Endodermal cell (in vitro differentiated cells): Measurements from ENCODE around the gene SEC22A. TPM values are rescaled to one million over a fixed set of nuclear protein-coding genes. Genes with fewer than 3 reads are reported as not detected.

ENCODE experiments used
- DNase-seq: peaks from one replicate; pipeline ENCODE4 v3.0.0-alpha.2; 2017
- H3K27ac ChIP-seq: 2 replicates; pipeline ENCODE4 v1.5.1; 2013; ENCODE audit warnings: mild to moderate bottlenecking, low read depth, low read length, moderate library complexity
- H3K27me3 ChIP-seq: 2 replicates; pipeline ENCODE4 v1.6.1; 2013; ENCODE audit warnings: mild to moderate bottlenecking, low read length, moderate library complexity; ENCODE audit not compliant: insufficient read depth, control insufficient read depth, poor library complexity, severe bottlenecking
- H3K36me3 ChIP-seq: 2 replicates; pipeline ENCODE4 v1.7.0; 2013; ENCODE audit warnings: mild to moderate bottlenecking, low read length, moderate library complexity; ENCODE audit not compliant: control insufficient read depth, insufficient read depth
- H3K4me1 ChIP-seq: one replicate; pipeline ENCODE4 v1.7.0; 2013; ENCODE audit warnings: low read length; ENCODE audit not compliant: control insufficient read depth, insufficient read depth
- H3K4me3 ChIP-seq: 2 replicates; pipeline ENCODE4 v1.5.1; 2013; ENCODE audit warnings: mild to moderate bottlenecking, low read length, moderate library complexity
- H3K9ac ChIP-seq: 2 replicates; pipeline ENCODE4 v1.6.1; 2013; ENCODE audit warnings: mild to moderate bottlenecking, low read length, moderate library complexity; ENCODE audit not compliant: poor library complexity, severe bottlenecking; ENCODE audit errors: extremely low read depth
- H3K9me3 ChIP-seq: 2 replicates; pipeline ENCODE4 v1.6.1; 2013; ENCODE audit warnings: mild to moderate bottlenecking, low read length, moderate library complexity; ENCODE audit not compliant: control insufficient read depth
- H3K27ac Mint-ChIP-seq: 2 replicates; pipeline ENCODE4 v1.8.0; 2020; ENCODE audit warnings: mixed read lengths
- H3K27me3 Mint-ChIP-seq: 2 replicates; pipeline ENCODE4 v1.8.0; 2021; ENCODE audit warnings: mild to moderate bottlenecking, mixed read lengths; ENCODE audit not compliant: insufficient read depth
- H3K36me3 Mint-ChIP-seq: 2 replicates; pipeline ENCODE4 v1.8.0; 2020; ENCODE audit warnings: low read depth, mixed read lengths
- H3K4me1 Mint-ChIP-seq: 2 replicates; pipeline ENCODE4 v1.8.0; 2020; ENCODE audit warnings: mixed read lengths
- H3K4me3 Mint-ChIP-seq: 2 replicates; pipeline ENCODE4 v1.8.0; 2020; ENCODE audit warnings: mild to moderate bottlenecking, moderate library complexity, mixed read lengths
- H3K9me3 Mint-ChIP-seq: 2 replicates; pipeline ENCODE4 v1.8.0; 2020; ENCODE audit warnings: mild to moderate bottlenecking, mixed read lengths
- WGBS, 2 experiments: methylation state at CpG; one replicate each; pipeline versions ENCODE4 v1.1.5 to v1.1.7; 2013; ENCODE audit warnings: missing lambda C conversion rate in 2 of 2, mixed read lengths in 1 of 2; ENCODE audit not compliant: insufficient coverage in 1 of 2, insufficient read length in 1 of 2; 5-methylcytosine and 5-hydroxymethylcytosine counted together
- total RNA-seq, 2 donors: library from RNA; stranded (reverse); fragmentation: NEBNext Ultra II Directional in 1 of 2; extraction: Animal tissue kit (Norgen Biotek cat#: 25700) in 1 of 2; gene quantifications; 2 replicates in 1 of 2; 3 replicates in 1 of 2; pipeline ENCODE4 v1.2.1, GENCODE V29; 2021
- TF ChIP-seq, protein P1 (sequence below): fragments of 200-600 bp; sonication (generic); conservative IDR thresholded peaks from 2 replicates; pipeline ENCODE4 v1.5.0; 2021; ENCODE audit warnings: antibody characterized with exemption, mild to moderate bottlenecking

The SEC22A gene
- total RNA-seq, 2 donors from 2014 or later: 19.5 to 21.8 TPM

DNA sequence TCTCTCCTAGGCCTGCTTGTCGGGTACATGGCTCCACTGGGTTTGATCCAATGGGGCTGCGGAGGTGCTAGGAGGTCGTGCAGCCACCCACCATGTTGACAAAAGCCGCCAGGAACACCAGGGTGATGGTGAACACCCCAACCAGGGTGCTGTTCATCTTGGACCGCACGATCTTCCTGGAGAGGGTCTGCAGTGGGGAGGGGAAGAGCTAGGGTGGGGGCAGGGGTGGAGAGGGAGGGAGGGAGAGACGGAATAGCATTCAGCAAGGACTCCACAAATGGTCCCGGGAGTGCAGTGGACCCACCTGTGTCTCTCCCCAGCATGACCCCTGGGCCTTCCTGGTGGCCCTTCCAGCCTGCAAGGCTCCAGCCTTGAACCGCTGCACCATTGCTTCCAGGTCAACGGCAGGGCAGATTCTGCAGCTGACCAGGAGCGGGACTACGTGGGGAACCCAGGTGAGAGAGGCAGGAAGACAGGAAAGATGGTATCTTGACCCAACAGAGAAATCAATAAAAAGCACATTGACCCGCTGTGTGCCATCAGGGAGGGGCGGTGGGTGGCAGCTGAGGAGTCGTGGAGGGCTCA is 102.3 kb downstream of the SEC22A start:
- no peak for DNase-seq
- no peaks in the 10 kb centered on the region for H3K9me3 ChIP-seq
- H3K4me3 ChIP-seq: no peak overlapping the region
- Mint-ChIP-seq H3K27ac (no peak overlapping the region), H3K4me1 (no peaks in the 10 kb centered on the region), H3K4me3 (no peak overlapping the region), H3K27me3 (no peaks in the 10 kb centered on the region), H3K9me3 (no peaks in the 10 kb centered on the region), H3K36me3 (peaks cover 14% of the 10 kb centered on the region)
- H3K36me3 ChIP-seq: no peaks in the 10 kb centered on the region
- 92 to 93% methylated on average over 13 to 15 of the region's 15 CpGs for WGBS, 2 experiments
- no peaks in the 10 kb centered on the region for H3K4me1 ChIP-seq
- H3K27me3 ChIP-seq: no peaks in the 10 kb centered on the region
- no peak overlapping the region for H3K27ac ChIP-seq
- TF ChIP-seq, protein P1, sequence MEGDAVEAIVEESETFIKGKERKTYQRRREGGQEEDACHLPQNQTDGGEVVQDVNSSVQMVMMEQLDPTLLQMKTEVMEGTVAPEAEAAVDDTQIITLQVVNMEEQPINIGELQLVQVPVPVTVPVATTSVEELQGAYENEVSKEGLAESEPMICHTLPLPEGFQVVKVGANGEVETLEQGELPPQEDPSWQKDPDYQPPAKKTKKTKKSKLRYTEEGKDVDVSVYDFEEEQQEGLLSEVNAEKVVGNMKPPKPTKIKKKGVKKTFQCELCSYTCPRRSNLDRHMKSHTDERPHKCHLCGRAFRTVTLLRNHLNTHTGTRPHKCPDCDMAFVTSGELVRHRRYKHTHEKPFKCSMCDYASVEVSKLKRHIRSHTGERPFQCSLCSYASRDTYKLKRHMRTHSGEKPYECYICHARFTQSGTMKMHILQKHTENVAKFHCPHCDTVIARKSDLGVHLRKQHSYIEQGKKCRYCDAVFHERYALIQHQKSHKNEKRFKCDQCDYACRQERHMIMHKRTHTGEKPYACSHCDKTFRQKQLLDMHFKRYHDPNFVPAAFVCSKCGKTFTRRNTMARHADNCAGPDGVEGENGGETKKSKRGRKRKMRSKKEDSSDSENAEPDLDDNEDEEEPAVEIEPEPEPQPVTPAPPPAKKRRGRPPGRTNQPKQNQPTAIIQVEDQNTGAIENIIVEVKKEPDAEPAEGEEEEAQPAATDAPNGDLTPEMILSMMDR: no peak
- H3K9ac ChIP-seq: no peak overlapping the region

DNA sequence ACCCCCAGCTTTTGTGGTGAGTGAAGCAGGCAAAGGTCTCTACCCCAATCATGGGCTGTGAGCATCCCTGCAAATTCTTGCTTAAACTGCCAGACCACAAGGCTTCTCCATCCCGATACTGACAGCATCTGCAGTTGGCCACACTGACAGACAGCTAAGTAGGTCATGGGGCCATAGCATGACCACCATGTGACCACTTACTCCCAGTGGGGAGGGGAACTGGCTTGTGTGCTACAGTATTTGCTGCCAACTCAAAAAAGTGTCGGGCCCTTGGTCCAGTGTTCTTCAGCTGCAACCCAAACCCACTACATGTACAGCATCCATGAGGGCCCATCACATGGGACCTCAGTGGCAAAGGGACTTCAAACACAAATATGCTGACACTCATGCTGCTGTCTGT is 103.4 kb downstream of the SEC22A start:
- no peak overlapping the region for H3K27ac Mint-ChIP-seq
- Histone ChIP-seq H3K36me3 (no peaks in the 10 kb centered on the region), H3K4me1 (no peaks in the 10 kb centered on the region), H3K9ac (no peak overlapping the region), H3K27ac (no peak overlapping the region), H3K9me3 (no peaks in the 10 kb centered on the region), H3K27me3 (no peaks in the 10 kb centered on the region), H3K4me3 (no peak overlapping the region)
- H3K9me3 Mint-ChIP-seq: no peaks in the 10 kb centered on the region
- TF ChIP-seq, protein P1: no peak
- H3K4me1 Mint-ChIP-seq: no peaks in the 10 kb centered on the region
- H3K4me3 Mint-ChIP-seq: no peak overlapping the region
- DNase-seq: no peak
- 78 to 94% methylated on average over 2 of the region's 2 CpGs for WGBS, 2 experiments
- no peaks in the 10 kb centered on the region for H3K27me3 Mint-ChIP-seq
- H3K36me3 Mint-ChIP-seq: peaks cover 14% of the 10 kb centered on the region

DNA sequence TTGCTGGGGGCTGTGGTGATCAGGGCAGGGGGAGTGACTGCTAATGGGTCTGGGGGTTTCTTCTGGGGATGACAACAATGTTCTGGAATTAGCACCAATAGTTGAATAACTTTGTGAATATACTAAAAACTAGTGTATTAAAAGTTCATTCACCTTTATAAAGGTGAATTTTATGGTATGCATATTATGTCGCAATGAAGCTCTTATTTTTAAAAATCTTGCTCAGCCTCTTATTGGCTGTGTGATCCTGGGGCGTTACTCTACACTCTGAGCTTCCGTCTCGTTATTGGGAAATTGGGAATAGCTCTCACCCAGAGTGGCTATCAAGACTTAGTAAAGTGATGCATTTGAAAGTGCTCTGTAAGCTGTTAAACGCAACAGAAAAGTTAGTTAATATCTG is 105.3 kb downstream of the SEC22A start:
- no peaks in the 10 kb centered on the region for H3K4me1 ChIP-seq
- Mint-ChIP-seq H3K4me3 (no peak overlapping the region), H3K27me3 (no peaks in the 10 kb centered on the region), H3K36me3 (peaks cover 14% of the 10 kb centered on the region), H3K9me3 (no peaks in the 10 kb centered on the region), H3K4me1 (peaks cover 16% of the 10 kb centered on the region), H3K27ac (no peak overlapping the region)
- H3K9ac ChIP-seq: no peak overlapping the region
- H3K27ac ChIP-seq: no peak overlapping the region
- H3K27me3 ChIP-seq: no peaks in the 10 kb centered on the region
- TF ChIP-seq, protein P1: no peak
- no peaks in the 10 kb centered on the region for H3K36me3 ChIP-seq
- WGBS, 2 experiments: 90 to 93% methylated on average over 5 of the region's 5 CpGs
- H3K4me3 ChIP-seq: no peak overlapping the region
- no peaks in the 10 kb centered on the region for H3K9me3 ChIP-seq
- DNase-seq: no peak
